ENCODE measurements around the gene COL4A4.

- no peak for TF ChIP-seq CTCF (IDR thresholded peaks at IDR 0.05)
- no peak for TF ChIP-seq EZH2 (IDR thresholded peaks at IDR 0.05; ENCODE audit: borderline replicate concordance, insufficient read depth, low read depth, low read length, poor library complexity, severe bottlenecking)
Measured at GRCh38 chr2:227010433-227010832, 153.6 kb downstream of the COL4A4 start.

Measured in B cell (primary cell).